HepG2 (cell line): Measurements from ENCODE around the gene RMI2. TPM values are rescaled to one million over a fixed set of nuclear protein-coding genes. Genes with fewer than 3 reads are reported as not detected.
A peak's percentile ranks its signal among the peaks of the same experiment; 100 is the strongest.

Experiments used
- AFF4 ChIP-seq: sonication (generic); formaldehyde crosslinking; IDR thresholded peaks from 2 replicates; pipeline ENCODE4 v1.4.0; 2020; ENCODE audit warnings: missing genetic modification reagents
- BRF2 ChIP-seq: sonication (generic); formaldehyde crosslinking; IDR thresholded peaks from 2 replicates; pipeline ENCODE4 v1.8.1; 2022; ENCODE audit warnings: mild to moderate bottlenecking, missing genetic modification reagents
- DZIP1 ChIP-seq: sonication (generic); formaldehyde crosslinking; IDR thresholded peaks from 2 replicates; pipeline ENCODE4 v1.5.0; 2020; ENCODE audit warnings: mild to moderate bottlenecking, missing genetic modification reagents
- ELF1 ChIP-seq: sonication (generic); formaldehyde crosslinking; IDR thresholded peaks from 2 replicates; pipeline ENCODE4 v1.4.0; 2020; ENCODE audit warnings: missing genetic modification reagents
- ETV5 ChIP-seq: IDR thresholded peaks from 2 replicates; pipeline ENCODE4 v1.6.1; 2018; ENCODE audit warnings: missing biosample characterization, missing genetic modification reagents, inconsistent platforms, borderline replicate concordance
- GTF3A ChIP-seq: sonication (generic); formaldehyde crosslinking; conservative IDR thresholded peaks from 2 replicates; pipeline ENCODE4 v1.4.0; 2020; ENCODE audit warnings: mild to moderate bottlenecking, missing genetic modification reagents
- KDM6A ChIP-seq: IDR thresholded peaks from 2 replicates; pipeline ENCODE4 v1.6.1; 2016; ENCODE audit warnings: low read depth
- KLF11 ChIP-seq: IDR thresholded peaks from 2 replicates; pipeline ENCODE4 v1.6.1; 2016; ENCODE audit warnings: missing compliant biosample characterization
- NFIC ChIP-seq: IDR thresholded peaks from 2 replicates; pipeline ENCODE4 v1.6.1; 2012; ENCODE audit warnings: mild to moderate bottlenecking, low read length, inconsistent platforms
- NFYB ChIP-seq: sonication (generic); formaldehyde crosslinking; IDR thresholded peaks from 2 replicates; pipeline ENCODE4 v1.4.0; 2020; ENCODE audit warnings: missing genetic modification reagents
- PBX2 ChIP-seq: IDR thresholded peaks from 2 replicates; pipeline ENCODE4 v1.6.1; 2016; ENCODE audit warnings: control low read depth
- PHB2 ChIP-seq: fragments of 450-650 bp; IDR thresholded peaks from 2 replicates; pipeline ENCODE4 v1.6.1; 2018; ENCODE audit not compliant: partially characterized antibody
- PHF21A ChIP-seq: sonication (generic); formaldehyde crosslinking; IDR thresholded peaks from 2 replicates; pipeline ENCODE4 v1.5.0; 2020; ENCODE audit warnings: mild to moderate bottlenecking, missing genetic modification reagents
- RFX1 ChIP-seq: fragments of 450-650 bp; IDR thresholded peaks from 2 replicates; pipeline ENCODE4 v1.6.1; 2017
- RFXANK ChIP-seq: IDR thresholded peaks from 2 replicates; pipeline ENCODE4 v1.6.1; 2016
- ZBTB42 ChIP-seq: sonication (generic); formaldehyde crosslinking; IDR thresholded peaks from 2 replicates; pipeline ENCODE4 v1.5.0; 2020; ENCODE audit warnings: mild to moderate bottlenecking, missing genetic modification reagents
- ZNF224 ChIP-seq: sonication (generic); formaldehyde crosslinking; IDR thresholded peaks from 2 replicates; pipeline ENCODE4 v1.5.0; 2020; ENCODE audit warnings: mild to moderate bottlenecking, missing genetic modification reagents
- ZNF234 ChIP-seq: sonication (generic); formaldehyde crosslinking; conservative IDR thresholded peaks from 2 replicates; pipeline ENCODE4 v1.5.1; 2020; ENCODE audit warnings: mild to moderate bottlenecking, missing genetic modification reagents
- ZNF260 ChIP-seq: sonication (generic); formaldehyde crosslinking; IDR thresholded peaks from 2 replicates; pipeline ENCODE4 v1.4.0; 2020; ENCODE audit warnings: missing genetic modification reagents, low read depth, mild to moderate bottlenecking, borderline replicate concordance
- ZNF44 ChIP-seq: sonication (generic); formaldehyde crosslinking; IDR thresholded peaks from 2 replicates; pipeline ENCODE4 v1.5.1; 2020; ENCODE audit warnings: mild to moderate bottlenecking, missing genetic modification reagents
- ZNF558 ChIP-seq: sonication (generic); formaldehyde crosslinking; IDR thresholded peaks from 2 replicates; pipeline ENCODE4 v1.9.0; 2022; ENCODE audit warnings: mild to moderate bottlenecking, missing genetic modification reagents, borderline replicate concordance
- ZNF850 ChIP-seq: sonication (generic); formaldehyde crosslinking; conservative IDR thresholded peaks from 2 replicates; pipeline ENCODE4 v1.9.0; 2021; ENCODE audit warnings: mild to moderate bottlenecking, missing genetic modification reagents
- ZSCAN12 ChIP-seq: sonication (generic); formaldehyde crosslinking; IDR thresholded peaks from 2 replicates; pipeline ENCODE4 v1.9.0; 2021; ENCODE audit warnings: mild to moderate bottlenecking, missing genetic modification reagents
- polyA plus RNA-seq, 8 experiments: library from polyadenylated mRNA; depleted of rRNA in 3 of 8; stranded (reverse) in 7 of 8; unstranded in 1 of 8; fragments of >200 nt; fragmentation: Illumina TruSeq in 4 of 8; extraction: Trizol in 4 of 8; gene quantifications; 2 replicates each; pipeline versions ENCODE4 v1.2.1 to v1.2.3, GENCODE V29; 2011 to 2016; ENCODE audit warnings: low read depth in 4 of 8, missing spikeins in 1 of 8, mixed read lengths in 1 of 8; ENCODE audit not compliant: insufficient read depth in 1 of 8
- total RNA-seq, 5 experiments: library from RNA; depleted of rRNA; stranded (reverse); fragments of >200 nt; fragmentation: Illumina TruSeq; extraction: Trizol; gene quantifications; 2 replicates each; pipeline ENCODE4 v1.2.3, GENCODE V29; 2016; ENCODE audit warnings: low read depth in 1 of 5

Gene RMI2
- total and polyA plus RNA-seq, 2 of the 13 experiments (the other 11 are each of a cell fraction or from before 2014, with no cell fraction given): 24.5 to 55.7 TPM

GRCh38 chr16:11356573-11357331 lies 11.5 kb downstream of the RMI2 start (continued):
- no peak for TF ChIP-seq AFF4 (CRISPR knock-in tag)
- no peak for TF ChIP-seq ZNF234 (CRISPR knock-in tag)
- no peak for TF ChIP-seq ZBTB42
- TF ChIP-seq NFYB (CRISPR knock-in tag): no peak
- TF ChIP-seq BRF2 (CRISPR knock-in tag): no peak
- no peak for TF ChIP-seq DZIP1 (CRISPR knock-in tag)
- TF ChIP-seq ZNF558 (CRISPR knock-in tag): no peak
- TF ChIP-seq GTF3A: peak; percentile 77; the same call in 1 of the 2 replicates
- TF ChIP-seq NFIC: no peak
- TF ChIP-seq ZNF44: no peak
- TF ChIP-seq PBX2 (CRISPR knock-in tag): no peak
- TF ChIP-seq PHB2: no peak
- no peak for TF ChIP-seq ZNF260 (CRISPR knock-in tag)
- peak; percentile 50 for TF ChIP-seq ETV5 (CRISPR knock-in tag)
- TF ChIP-seq ZNF850: no peak
- TF ChIP-seq KLF11 (CRISPR knock-in tag): no peak
- no peak for TF ChIP-seq ZNF224
- TF ChIP-seq ZSCAN12 (CRISPR knock-in tag): 0 out of 2 replicates have a peak, but pooled peaks have one; percentile 76
- peak; percentile 22 for TF ChIP-seq ELF1 (CRISPR knock-in tag)
- peak; percentile 64; the same call in 1 of the 2 replicates for TF ChIP-seq RFXANK
- TF ChIP-seq RFX1: no peak
- TF ChIP-seq KDM6A (CRISPR knock-in tag): no peak
- TF ChIP-seq PHF21A (CRISPR knock-in tag): peak; percentile 70; the same call in 1 of the 2 replicates
